GM10266 (cell line): ENCODE results near the gene ENHO.

Experiments used
- DNase-seq: peaks from one replicate; pipeline ENCODE4 v3.0.0; 2012; ENCODE audit errors: extremely low spot score
- TF ChIP-seq, protein P1 (sequence below): IDR thresholded peaks from 2 replicates; pipeline ENCODE4 v1.5.1; 2012; ENCODE audit warnings: mild to moderate bottlenecking, low read depth; ENCODE audit not compliant: control insufficient read depth, insufficient read depth; ENCODE audit errors: missing control alignments

ENHO gene

DNA sequence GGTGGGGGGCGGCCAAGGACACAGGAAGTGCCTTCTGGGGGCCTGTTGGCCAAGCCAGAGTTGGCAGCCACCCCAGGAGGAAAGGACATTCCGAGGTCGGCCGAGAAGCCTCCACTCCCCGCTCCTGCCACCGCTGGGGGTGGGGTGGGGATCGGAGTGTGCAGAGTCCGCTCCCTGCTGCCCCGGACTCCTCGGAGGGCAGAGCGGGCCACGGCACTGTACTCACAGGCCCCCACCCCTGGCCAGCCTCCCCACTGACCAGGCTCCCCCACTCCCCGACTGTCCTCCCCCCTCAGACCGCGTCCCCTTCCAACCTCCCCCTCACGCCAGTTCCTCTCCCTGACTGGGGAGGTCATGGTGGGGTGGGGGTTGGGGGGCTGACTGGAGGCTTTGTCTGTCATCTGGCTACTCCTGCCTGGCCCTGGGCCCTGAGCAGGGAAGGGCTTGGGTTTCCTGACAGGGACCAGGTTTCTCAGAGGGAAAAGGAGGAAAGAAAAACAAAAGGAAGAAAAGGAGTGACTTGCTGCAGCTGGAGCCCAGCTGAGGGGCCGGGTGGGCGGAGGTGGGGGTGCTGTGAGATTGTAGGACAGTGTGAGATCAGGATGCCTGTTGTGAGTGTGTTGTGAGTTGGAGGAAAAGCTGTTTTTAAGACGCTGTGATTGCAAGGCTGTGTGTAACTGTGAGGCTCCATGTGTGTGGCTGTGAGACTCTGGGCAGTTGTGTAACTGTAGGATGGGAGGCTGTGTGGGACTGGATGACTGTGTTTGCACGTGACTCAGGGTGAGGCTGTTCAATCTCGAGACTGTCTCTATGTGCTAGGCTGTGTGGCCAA lies 37.0 kb upstream of the ENHO start:
- TF ChIP-seq, protein P1, sequence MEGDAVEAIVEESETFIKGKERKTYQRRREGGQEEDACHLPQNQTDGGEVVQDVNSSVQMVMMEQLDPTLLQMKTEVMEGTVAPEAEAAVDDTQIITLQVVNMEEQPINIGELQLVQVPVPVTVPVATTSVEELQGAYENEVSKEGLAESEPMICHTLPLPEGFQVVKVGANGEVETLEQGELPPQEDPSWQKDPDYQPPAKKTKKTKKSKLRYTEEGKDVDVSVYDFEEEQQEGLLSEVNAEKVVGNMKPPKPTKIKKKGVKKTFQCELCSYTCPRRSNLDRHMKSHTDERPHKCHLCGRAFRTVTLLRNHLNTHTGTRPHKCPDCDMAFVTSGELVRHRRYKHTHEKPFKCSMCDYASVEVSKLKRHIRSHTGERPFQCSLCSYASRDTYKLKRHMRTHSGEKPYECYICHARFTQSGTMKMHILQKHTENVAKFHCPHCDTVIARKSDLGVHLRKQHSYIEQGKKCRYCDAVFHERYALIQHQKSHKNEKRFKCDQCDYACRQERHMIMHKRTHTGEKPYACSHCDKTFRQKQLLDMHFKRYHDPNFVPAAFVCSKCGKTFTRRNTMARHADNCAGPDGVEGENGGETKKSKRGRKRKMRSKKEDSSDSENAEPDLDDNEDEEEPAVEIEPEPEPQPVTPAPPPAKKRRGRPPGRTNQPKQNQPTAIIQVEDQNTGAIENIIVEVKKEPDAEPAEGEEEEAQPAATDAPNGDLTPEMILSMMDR: no peak
- DNase-seq: no peak

GRCh38 chr9:34558919-34559623 lies 36.3 kb upstream of the ENHO start:
- TF ChIP-seq, protein P1: no peak
- no peak for DNase-seq

GRCh38 chr9:34558364-34558763 lies 35.6 kb upstream of the ENHO start:
- DNase-seq: no peak
- TF ChIP-seq, protein P1: no peak

GRCh38 chr9:34557426-34558321 lies 34.9 kb upstream of the ENHO start:
- no peak for DNase-seq
- TF ChIP-seq, protein P1: no peak

DNA sequence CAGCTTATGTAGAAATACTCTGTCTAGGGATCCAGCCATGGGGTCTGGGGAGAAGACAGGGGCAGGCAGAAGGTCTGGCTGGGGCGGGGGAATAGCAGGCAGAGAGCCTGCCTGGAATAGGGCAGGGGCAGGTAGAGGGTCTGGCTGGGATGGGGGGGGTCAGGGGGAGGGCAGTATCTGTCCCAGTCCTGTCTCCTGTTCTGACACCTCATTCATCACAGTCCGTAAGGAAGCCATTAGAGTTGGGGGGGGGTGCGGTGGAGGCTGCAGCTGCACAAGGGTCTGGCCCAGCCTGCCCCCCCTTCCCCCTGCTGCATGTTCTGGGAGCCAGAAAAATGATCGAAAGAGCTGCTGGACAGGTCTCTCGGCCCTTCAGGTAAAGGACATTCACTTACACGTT lies 34.2 kb upstream of the ENHO start:
- DNase-seq: no peak
- TF ChIP-seq, protein P1: no peak

- TF ChIP-seq, protein P1: no peak
- DNase-seq: no peak
Measured at GRCh38 chr9:34555936-34556525, 33.2 kb upstream of the ENHO start.
